Mononuclear cell (primary cell): ENCODE data around the gene PDE2A. TPM values are rescaled to one million over a fixed set of nuclear protein-coding genes. Genes with fewer than 3 reads are reported as not detected.

ENCODE experiments used
- H3K27me3 ChIP-seq: 2 replicates; pipeline ENCODE4 v1.6.0; 2011; ENCODE audit warnings: low read length, control low read depth; ENCODE audit not compliant: insufficient read depth
- H3K4me1 ChIP-seq: 2 replicates; pipeline ENCODE4 v1.5.1; 2011; ENCODE audit warnings: mild to moderate bottlenecking, low read length, control low read depth; ENCODE audit not compliant: insufficient read depth
- H3K4me3 ChIP-seq: 2 replicates; pipeline ENCODE4 v1.5.1; 2011; ENCODE audit warnings: mild to moderate bottlenecking, low read length, moderate library complexity
- H3K9me3 ChIP-seq: 2 replicates; pipeline ENCODE4 v1.5.1; 2011; ENCODE audit warnings: low read depth, mild to moderate bottlenecking, control low read depth, low read length
- total RNA-seq: library from RNA; depleted of rRNA; stranded (reverse); fragments of >200 nt; gene quantifications from one replicate; pipeline ENCODE4 v1.2.3, GENCODE V29; 2012

PDE2A gene
- total RNA-seq, 1 donor: 3.7 TPM

DNA sequence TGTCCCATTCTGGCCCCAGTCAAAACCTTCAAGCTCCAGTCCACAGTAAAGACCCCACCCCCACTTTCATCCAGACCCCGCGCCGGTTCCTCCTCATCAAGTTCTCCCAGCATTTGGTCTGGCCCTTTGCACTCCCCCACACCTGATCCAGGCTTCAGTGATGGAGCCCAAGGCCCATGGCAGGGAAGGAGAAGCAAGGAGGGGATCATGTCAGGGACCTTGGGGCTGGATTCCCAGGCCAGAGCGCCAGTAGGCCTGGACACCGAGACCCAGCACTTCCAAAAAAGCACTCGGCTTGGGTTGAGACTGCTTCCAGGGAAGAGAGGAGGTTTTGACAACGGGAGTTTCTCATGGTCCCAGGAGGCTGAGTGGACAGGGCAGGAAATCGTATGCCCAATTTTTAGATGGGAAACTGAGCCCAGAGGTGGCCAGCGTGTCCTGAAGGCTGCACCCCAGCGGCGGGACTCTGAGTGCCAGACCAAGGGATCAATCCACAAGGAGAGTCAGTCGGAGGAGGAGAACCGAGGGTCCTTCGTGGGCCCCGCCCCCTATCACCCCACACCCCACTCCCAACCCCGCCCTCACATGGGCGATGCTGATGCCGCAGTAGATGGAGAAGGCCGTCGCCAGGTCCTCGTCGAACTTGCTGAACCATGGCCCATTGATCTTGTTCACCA, 90.5 kb downstream of the PDE2A start:
- Histone ChIP-seq H3K9me3 (no peaks in the 10 kb centered on the region), H3K4me1 (peaks cover 27% of the 10 kb centered on the region), H3K27me3 (no peaks in the 10 kb centered on the region), H3K4me3 (no peak overlapping the region)

DNA sequence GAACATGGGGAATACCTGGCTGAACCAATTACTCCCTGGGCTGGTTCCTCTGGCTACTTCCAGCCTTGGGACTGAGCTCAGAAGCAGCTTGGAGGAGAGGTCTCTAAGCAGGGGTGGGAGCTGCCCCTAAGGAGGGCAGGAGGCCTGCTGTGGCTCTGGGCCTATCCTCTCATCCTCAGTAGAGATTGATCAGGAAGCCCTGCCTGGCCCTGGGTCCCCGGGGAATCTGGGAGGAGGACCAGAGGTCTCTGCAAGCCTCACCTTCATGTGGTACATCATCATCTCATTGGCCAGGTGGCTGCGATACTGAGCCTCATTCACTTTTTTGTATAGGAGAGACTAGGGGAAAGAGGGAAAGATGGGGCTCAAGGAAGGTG, 91.1 kb downstream of the PDE2A start:
- H3K27me3 ChIP-seq: no peaks in the 10 kb centered on the region
- peaks cover 21% of the 10 kb centered on the region for H3K4me1 ChIP-seq
- no peaks in the 10 kb centered on the region for H3K9me3 ChIP-seq
- no peak overlapping the region for H3K4me3 ChIP-seq

DNA sequence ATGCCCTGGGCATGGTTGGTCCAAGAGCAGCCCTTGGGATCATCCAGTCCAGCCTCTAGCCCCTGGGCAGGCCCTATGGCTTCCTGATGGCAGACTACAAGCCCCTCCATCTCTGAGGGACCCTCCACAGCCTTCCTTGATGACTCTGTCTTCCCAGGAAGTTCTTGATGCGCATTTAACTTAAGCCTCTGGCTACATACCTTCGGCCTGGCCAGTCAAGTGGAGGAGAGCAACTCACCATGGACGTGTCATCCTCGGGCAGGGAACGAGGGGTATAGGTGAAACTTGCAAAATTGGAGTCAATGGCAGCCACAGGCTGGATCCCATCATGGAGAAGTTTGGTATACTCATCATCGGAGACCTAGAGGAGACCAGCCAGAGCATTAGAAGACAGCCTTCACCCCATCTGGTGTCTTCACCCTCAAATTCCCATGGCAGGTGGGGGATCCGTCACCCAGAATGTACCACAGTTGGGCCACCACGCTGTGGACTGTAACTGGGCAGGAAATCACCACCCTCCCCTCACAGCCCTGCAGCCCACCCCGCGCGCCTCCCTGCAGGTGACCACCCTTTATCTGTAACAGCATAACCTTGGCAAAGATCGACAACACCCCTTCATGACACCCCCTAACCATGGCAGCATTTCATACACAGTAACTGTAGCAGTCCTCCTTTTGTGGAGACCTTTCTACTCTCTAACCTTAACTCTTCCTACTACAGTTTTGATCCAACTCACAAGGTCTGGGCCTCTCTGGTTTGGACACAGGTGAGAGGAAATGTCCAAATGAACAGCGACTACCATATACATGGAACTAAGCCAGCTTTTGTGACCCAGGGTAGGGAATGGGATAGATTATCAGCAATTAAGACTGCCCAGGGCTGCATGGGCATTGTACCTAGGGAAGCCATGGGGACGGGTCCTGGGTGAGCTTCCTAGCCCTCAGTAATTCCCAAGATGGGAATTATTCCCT, 91.7 kb downstream of the PDE2A start:
- Histone ChIP-seq H3K4me1 (peaks cover 19% of the 10 kb centered on the region), H3K27me3 (no peaks in the 10 kb centered on the region), H3K4me3 (no peak overlapping the region), H3K9me3 (no peaks in the 10 kb centered on the region)

GRCh38 chr11:72581067-72581466, 93.2 kb downstream of the PDE2A start:
- Histone ChIP-seq H3K9me3 (no peaks in the 10 kb centered on the region), H3K27me3 (no peaks in the 10 kb centered on the region), H3K4me1 (peaks cover 19% of the 10 kb centered on the region), H3K4me3 (no peak overlapping the region)

GRCh38 chr11:72580642-72580950, 93.6 kb downstream of the PDE2A start:
- no peaks in the 10 kb centered on the region for H3K27me3 ChIP-seq
- peaks cover 15% of the 10 kb centered on the region for H3K4me1 ChIP-seq
- H3K9me3 ChIP-seq: no peaks in the 10 kb centered on the region
- H3K4me3 ChIP-seq: no peak overlapping the region

GRCh38 chr11:72579816-72580641, 94.2 kb downstream of the PDE2A start:
- no peaks in the 10 kb centered on the region for H3K9me3 ChIP-seq

GRCh38 chr11:72578991-72579815, 95.0 kb downstream of the PDE2A start:
- Histone ChIP-seq H3K9me3 (no peaks in the 10 kb centered on the region), H3K27me3 (no peaks in the 10 kb centered on the region), H3K4me3 (no peak overlapping the region), H3K4me1 (peaks cover 1% of the 10 kb centered on the region)

More at GRCh38 chr11:72579816-72580641, 94.2 kb downstream of the PDE2A start:
- H3K4me3 ChIP-seq: no peak overlapping the region
- no peaks in the 10 kb centered on the region for H3K27me3 ChIP-seq
- H3K4me1 ChIP-seq: peaks cover 10% of the 10 kb centered on the region

- no peaks in the 10 kb centered on the region for H3K27me3 ChIP-seq
- no peaks in the 10 kb centered on the region for H3K9me3 ChIP-seq
- H3K4me3 ChIP-seq: no peak overlapping the region
- H3K4me1 ChIP-seq: no peaks in the 10 kb centered on the region
These were observed 95.7 kb downstream of the PDE2A start for GRCh38 chr11:72578566-72578965.

DNA sequence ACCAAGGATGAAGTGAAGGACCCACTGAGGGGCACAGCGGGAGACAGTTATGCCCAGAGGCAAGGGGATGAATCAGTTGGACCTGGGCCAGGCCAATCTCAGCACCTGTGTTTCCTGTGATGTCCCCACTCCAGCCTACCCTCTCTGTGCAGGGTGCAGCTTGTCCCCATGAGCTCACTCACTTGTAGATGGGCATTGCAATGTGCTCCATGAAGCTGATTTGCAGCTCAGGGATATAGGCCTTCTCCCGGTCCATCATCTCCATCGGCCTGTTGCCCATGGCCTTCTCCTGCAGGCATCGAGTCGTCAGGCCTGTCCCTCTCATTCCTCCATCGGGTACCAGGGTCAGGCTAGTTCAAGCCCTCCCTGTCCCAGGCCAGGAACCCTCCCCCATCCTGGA, 96.2 kb downstream of the PDE2A start:
- Histone ChIP-seq H3K27me3 (no peaks in the 10 kb centered on the region), H3K9me3 (no peaks in the 10 kb centered on the region), H3K4me3 (no peak overlapping the region), H3K4me1 (no peaks in the 10 kb centered on the region)

- no peaks in the 10 kb centered on the region for H3K4me1 ChIP-seq
- no peak overlapping the region for H3K4me3 ChIP-seq
- H3K9me3 ChIP-seq: no peaks in the 10 kb centered on the region
These were observed 96.9 kb downstream of the PDE2A start for GRCh38 chr11:72577271-72577721.

GRCh38 chr11:72576661-72577060, 97.6 kb downstream of the PDE2A start:
- Histone ChIP-seq H3K27me3 (no peaks in the 10 kb centered on the region), H3K4me1 (no peaks in the 10 kb centered on the region), H3K4me3 (no peak overlapping the region), H3K9me3 (no peaks in the 10 kb centered on the region)

More at GRCh38 chr11:72577271-72577721, 96.9 kb downstream of the PDE2A start:
- H3K27me3 ChIP-seq: no peaks in the 10 kb centered on the region

- H3K4me1 ChIP-seq: no peaks in the 10 kb centered on the region
- H3K27me3 ChIP-seq: no peaks in the 10 kb centered on the region
- no peak overlapping the region for H3K4me3 ChIP-seq
- H3K9me3 ChIP-seq: no peaks in the 10 kb centered on the region
These were observed 98.0 kb downstream of the PDE2A start for GRCh38 chr11:72576243-72576595.

GRCh38 chr11:72575533-72576242, 98.5 kb downstream of the PDE2A start:
- Histone ChIP-seq H3K27me3 (no peaks in the 10 kb centered on the region), H3K9me3 (no peaks in the 10 kb centered on the region), H3K4me1 (peaks cover 4% of the 10 kb centered on the region), H3K4me3 (no peak overlapping the region)
